Ectodermal cell (in vitro differentiated cells): ENCODE measurements around the gene ANTXRL.
"Not testable (repeated sequence)": the region's sequence is repeated elsewhere in the genome, so short reads cannot be mapped to it uniquely, and the experiment has no call there.

Experiments
- H3K27ac ChIP-seq: 2 replicates; pipeline ENCODE4 v1.7.0; 2013; ENCODE audit warnings: mild to moderate bottlenecking, low read depth, low read length; ENCODE audit not compliant: insufficient read depth, poor library complexity, severe bottlenecking
- H3K27me3 ChIP-seq: 2 replicates; pipeline ENCODE4 v1.7.0; 2013; ENCODE audit warnings: mild to moderate bottlenecking, low read length; ENCODE audit not compliant: insufficient read depth, control insufficient read depth, poor library complexity, severe bottlenecking
- H3K36me3 ChIP-seq: one replicate; pipeline ENCODE4 v1.7.0; 2013; ENCODE audit warnings: low read length; ENCODE audit not compliant: control insufficient read depth, insufficient read depth
- H3K4me1 ChIP-seq: one replicate; pipeline ENCODE4 v1.7.0; 2013; ENCODE audit warnings: low read length; ENCODE audit not compliant: control insufficient read depth, insufficient read depth
- H3K4me3 ChIP-seq: 2 replicates; pipeline ENCODE4 v1.7.0; 2013; ENCODE audit warnings: low read depth, low read length, control low read depth; ENCODE audit not compliant: insufficient read depth
- H3K9me3 ChIP-seq: 2 replicates; pipeline ENCODE4 v1.7.0; 2013; ENCODE audit warnings: mild to moderate bottlenecking, low read length, moderate library complexity; ENCODE audit not compliant: control insufficient read depth
- WGBS, 2 experiments: methylation state at CpG; one replicate each; pipeline ENCODE4 v1.1.7; 2013; ENCODE audit warnings: missing lambda C conversion rate in 2 of 2; 5-methylcytosine and 5-hydroxymethylcytosine counted together

Gene ANTXRL

DNA sequence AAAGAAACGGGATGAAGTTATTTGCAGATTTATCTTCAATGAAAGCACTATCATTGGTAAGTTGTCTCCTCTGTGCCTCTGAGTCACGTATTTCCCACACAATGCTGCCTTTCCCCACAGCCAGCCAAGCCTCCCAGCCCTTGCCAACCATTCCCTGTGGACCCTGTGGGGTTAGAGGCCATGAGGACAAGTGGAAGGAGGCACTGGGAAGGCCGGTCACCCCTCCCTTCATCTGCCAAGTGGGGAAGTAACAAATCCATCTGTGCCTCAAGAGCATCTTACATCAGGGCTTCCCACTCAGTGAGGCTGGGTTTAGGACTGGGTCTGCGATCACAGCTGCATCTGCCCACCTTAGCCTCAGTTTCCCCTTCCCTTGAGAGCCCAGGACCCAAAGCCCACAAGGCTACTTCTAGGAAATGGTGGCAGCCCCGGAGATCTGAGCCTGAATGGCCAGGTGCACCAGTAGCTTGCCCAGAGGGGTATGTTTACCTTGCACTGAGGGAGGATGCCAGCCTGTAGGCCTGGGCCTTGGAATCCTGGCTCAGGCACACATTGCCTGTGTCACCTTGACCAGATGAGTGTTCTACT is 16.1 kb downstream of the ANTXRL start:
- WGBS, 2 experiments: 93 to 94% methylated on average over 5 of the region's 5 CpGs
- not testable (repeated sequence) for H3K27me3 ChIP-seq, H3K9me3 ChIP-seq, H3K36me3 ChIP-seq, H3K4me3 ChIP-seq, H3K27ac ChIP-seq
- peaks cover 11% of the 10 kb centered on the region for H3K4me1 ChIP-seq

DNA sequence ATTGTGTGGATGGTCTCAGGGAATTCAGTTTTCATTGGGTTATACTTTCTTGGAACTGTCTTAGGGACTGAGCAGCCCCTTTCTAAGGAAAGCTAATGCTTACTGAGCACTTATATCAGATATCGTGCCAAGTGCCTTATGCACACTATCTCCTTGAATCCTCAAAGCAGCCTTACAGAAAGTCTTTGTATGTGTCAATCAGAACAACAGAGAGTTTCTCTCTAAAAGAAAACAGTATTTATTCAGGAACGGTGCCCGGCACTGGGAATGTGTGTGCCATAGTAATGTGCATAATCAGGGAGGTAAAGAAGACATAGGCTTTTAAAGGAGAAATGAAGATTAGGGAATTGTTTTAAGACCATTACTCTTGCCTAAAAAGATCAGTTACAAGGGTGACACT is 17.3 kb downstream of the ANTXRL start:
- Histone ChIP-seq H3K4me3 (no peak overlapping the region), H3K4me1 (peaks cover 11% of the 10 kb centered on the region), H3K9me3 (no peaks in the 10 kb centered on the region), H3K27ac (no peak overlapping the region), H3K36me3 (no peaks in the 10 kb centered on the region), H3K27me3 (no peaks in the 10 kb centered on the region)
- 86 to 91% methylated on average over 3 of the region's 3 CpGs for WGBS, 2 experiments

DNA sequence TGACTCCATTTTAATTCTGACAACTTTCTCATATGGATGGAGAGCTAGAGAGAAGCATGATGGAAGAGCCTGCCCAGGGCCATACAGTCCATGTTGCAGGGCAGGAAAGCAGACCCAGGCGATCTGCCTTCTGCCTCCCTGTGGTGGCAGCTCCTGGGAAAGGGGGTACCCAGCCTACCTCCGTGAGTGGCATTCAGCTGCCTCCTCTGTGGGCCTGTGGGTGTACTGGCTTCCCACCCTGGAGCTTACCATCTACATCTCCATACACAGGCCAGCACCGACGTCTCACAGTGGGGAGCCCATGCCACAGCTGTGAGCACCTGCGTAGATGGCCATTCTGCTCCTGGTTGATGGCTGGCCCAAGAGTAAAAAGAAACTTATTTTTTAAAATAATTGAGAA is 17.9 kb downstream of the ANTXRL start:
- not testable (repeated sequence) for H3K36me3 ChIP-seq, H3K27ac ChIP-seq, H3K4me1 ChIP-seq, H3K4me3 ChIP-seq, H3K9me3 ChIP-seq, H3K27me3 ChIP-seq
- 83 to 86% methylated on average over 4 to 5 of the region's 5 CpGs for WGBS, 2 experiments

DNA sequence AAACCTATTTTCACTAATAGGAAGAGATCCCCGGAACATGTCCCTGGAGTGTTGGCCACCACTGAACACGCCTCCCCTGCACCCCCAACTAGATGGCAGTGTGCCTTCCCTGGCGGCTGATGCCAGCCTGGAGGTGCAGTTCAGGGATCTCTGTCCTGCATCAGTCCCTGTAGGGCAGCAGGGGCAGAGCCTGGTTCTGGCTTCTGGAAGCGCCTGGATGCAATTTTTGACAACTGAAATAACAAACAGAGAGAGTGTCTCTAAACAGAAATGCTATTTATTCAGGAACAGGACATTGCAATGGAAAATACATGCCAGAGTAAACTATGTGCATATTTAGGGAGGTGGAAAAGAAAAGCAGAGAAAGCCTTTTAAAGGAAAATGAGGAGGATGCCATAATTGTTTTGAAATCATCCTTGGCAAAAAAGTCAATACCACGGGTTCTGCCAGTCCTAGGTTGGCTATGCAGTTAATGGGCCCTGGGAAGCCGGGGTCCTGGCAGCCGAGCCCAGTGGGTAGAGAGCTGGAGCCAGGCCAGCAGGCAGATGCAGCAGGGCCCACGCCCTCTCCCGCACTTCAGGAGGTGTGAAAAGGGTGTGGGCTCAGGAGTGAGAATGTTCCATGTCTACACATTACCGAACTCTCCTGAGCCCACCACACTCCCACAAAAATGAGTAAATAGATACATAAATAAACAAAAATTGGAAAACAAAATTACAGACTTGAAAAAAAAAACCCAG is 18.5 kb downstream of the ANTXRL start:
- no peaks in the 10 kb centered on the region for H3K9me3 ChIP-seq
- H3K36me3 ChIP-seq: no peaks in the 10 kb centered on the region
- no peaks in the 10 kb centered on the region for H3K27me3 ChIP-seq
- WGBS, 2 experiments: 82 to 86% methylated on average over 9 to 10 of the region's 10 CpGs
- no peak overlapping the region for H3K4me3 ChIP-seq
- no peak overlapping the region for H3K27ac ChIP-seq
- H3K4me1 ChIP-seq: peaks cover under 1% of the 10 kb centered on the region

DNA sequence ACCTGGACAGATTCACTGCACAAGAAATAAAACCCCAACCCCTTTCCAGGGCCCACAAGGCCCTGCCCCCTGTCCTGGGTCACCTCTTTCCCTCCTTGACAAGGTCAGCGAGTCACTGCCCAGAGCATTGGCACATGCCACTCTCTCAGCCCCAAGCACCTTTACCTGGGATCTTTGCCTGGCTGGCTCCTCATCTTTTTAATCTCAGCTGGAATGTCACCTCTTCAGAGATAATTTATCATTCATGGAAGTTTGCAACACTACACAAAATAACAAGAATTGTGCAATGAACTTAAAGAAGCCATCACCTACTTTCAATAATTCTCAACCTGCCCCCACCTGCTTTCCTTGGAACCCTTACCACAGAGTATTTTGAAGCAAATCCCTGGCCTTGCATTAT is 19.2 kb downstream of the ANTXRL start:
- Histone ChIP-seq H3K27me3 (no peaks in the 10 kb centered on the region), H3K4me1 (no peaks in the 10 kb centered on the region), H3K36me3 (no peaks in the 10 kb centered on the region), H3K27ac (no peak overlapping the region), H3K9me3 (no peaks in the 10 kb centered on the region), H3K4me3 (no peak overlapping the region)
- 92 to 96% methylated on average over 1 of the region's 1 CpG for WGBS, 2 experiments

DNA sequence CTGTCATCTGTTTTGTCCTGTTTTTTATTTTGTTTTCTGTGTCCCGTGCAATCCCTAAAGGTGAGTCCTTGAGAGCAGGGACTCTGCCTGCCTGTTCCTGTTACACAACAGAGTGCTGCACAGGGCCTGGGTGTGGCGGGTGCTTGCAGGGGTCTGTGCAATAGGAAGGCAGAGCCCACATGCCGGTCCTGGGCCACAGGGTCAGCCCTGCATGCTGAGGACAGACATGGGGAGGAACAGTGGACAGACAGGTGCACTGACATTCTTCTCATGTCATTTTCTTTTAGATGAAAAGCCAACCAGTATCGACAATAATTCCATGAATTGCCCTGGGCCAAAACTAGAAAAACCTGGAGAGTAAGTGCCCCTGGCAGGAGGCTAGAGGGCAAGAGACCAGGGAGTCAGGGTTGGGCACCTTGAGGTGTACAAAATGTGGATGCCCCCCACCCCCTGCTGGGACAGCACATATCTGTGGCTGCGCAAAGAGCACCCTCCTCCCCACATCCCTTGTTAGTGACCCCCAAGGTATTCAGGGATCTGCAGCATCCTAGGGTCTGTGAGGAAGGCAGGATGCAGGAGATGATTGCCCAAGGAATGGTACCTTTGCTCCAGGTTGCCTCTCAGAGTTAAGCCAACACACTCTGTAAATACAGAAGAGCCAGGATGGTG is 19.9 kb downstream of the ANTXRL start:
- Histone ChIP-seq H3K27me3 (no peaks in the 10 kb centered on the region), H3K36me3 (no peaks in the 10 kb centered on the region), H3K4me1 (no peaks in the 10 kb centered on the region), H3K27ac (no peak overlapping the region), H3K4me3 (no peak overlapping the region), H3K9me3 (no peaks in the 10 kb centered on the region)
- WGBS, 2 experiments: 90 to 91% methylated on average over 5 of the region's 5 CpGs

DNA sequence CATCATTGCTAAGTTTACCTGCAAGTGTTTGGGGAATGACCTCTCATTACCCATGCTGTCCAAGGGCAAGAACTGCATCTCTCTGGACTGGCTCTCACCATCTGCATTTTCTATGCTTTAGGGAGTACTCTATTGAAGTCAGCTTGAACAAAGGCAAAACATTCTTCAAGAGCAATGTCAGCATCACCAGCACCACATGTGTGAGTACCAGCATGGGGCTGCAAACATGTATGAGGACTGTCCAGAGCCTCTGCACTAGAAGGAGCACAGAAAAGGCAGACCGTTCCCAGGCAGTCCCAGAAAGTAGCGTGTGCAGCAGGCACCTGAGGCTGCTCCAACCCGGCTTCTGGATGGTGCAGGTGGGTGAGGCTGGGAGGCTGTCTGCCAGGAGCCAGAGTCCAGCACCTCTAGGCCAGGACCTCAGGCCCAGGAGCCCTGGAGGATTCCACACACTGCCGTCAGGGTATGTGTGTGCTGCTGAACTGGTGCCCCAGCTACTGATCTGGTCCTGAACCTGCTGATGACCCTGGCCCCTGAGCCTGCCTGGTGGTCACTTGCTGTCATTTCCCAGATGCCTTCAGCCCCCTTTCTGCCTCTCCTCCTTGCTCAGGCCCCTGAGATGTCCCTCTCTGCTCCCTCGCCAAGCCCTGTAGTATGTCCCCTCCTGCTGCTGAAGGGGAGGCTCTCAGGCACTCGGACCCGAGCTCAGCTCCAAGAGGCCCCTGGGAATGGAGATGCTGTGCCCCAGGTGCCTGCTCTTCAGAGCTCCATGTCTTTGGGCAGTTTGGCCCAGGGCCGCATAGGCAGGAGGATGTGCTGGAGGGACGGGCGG is 20.7 kb downstream of the ANTXRL start:
- Histone ChIP-seq H3K27me3 (no peaks in the 10 kb centered on the region), H3K4me1 (no peaks in the 10 kb centered on the region), H3K9me3 (no peaks in the 10 kb centered on the region), H3K4me3 (no peak overlapping the region), H3K36me3 (no peaks in the 10 kb centered on the region), H3K27ac (no peak overlapping the region)
- 90 to 93% methylated on average over 10 of the region's 10 CpGs for WGBS, 2 experiments

DNA sequence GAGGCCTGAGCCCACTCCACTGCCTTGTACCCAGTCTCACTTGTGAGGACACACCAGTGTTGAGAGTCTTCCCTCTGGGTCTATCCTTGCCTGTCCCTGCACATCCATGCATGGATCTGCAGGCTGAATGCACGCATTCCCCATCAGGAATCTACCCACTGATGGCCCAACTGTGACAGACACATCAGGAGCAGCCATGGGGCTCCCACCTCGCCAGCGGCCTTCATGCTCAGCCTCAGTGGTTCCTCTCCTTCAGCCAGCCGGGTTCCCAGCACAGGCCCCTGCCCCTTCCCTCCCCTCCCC is 21.3 kb downstream of the ANTXRL start:
- Histone ChIP-seq H3K4me3 (no peak overlapping the region), H3K4me1 (no peaks in the 10 kb centered on the region), H3K9me3 (no peaks in the 10 kb centered on the region), H3K36me3 (no peaks in the 10 kb centered on the region), H3K27me3 (no peaks in the 10 kb centered on the region), H3K27ac (no peak overlapping the region)
- 86 to 98% methylated on average over 3 to 4 of the region's 4 CpGs for WGBS, 2 experiments

DNA sequence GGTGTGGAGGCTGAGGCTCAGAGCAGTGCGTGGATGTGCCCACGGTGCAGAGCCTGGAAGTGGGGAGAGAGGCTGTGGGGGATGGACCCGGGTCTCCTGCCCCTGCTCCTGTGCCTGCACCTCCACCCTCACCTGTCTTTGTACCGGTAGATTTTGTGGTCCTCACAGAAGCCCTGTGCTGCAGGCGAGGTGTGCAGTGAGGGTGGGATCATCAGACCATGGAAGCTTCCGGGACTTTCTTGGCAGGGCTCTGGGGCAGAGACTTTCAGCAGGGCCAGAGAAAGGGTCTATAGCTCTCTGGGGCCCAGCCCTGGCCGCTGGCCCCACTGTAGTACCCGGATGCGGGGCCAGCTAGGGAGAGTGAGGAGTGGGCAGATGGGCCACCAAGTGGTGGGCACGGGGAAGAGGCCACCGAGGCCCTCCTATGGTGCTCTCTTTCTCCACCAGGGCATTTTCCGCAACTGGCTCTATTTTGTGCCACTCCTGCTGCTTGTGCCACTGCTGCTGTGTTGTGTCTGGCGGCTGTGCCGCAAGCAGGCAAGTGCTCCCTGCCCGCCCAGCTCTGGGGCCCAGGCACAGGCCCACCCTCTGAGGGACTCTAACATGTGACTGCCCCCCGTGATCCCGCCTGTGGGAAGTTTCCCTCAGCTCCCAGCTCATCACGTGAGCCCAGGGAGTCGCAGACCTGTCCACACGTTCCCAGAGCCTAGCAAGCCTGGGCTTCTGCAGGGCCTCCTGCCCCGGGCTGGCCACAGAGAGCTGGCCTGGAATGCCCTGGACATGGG is 22.1 kb downstream of the ANTXRL start:
- no peaks in the 10 kb centered on the region for H3K27me3 ChIP-seq
- H3K9me3 ChIP-seq: no peaks in the 10 kb centered on the region
- H3K4me3 ChIP-seq: no peak overlapping the region
- H3K4me1 ChIP-seq: no peaks in the 10 kb centered on the region
- H3K36me3 ChIP-seq: no peaks in the 10 kb centered on the region
- H3K27ac ChIP-seq: no peak overlapping the region
- 92 to 93% methylated on average over 21 of the region's 21 CpGs for WGBS, 2 experiments
